Cardiac muscle cell (in vitro differentiated cells and primary cell): Measurements from ENCODE around the gene SOCS1. TPM values are rescaled to one million over a fixed set of nuclear protein-coding genes. Genes with fewer than 3 reads are reported as not detected.

ENCODE experiments used
- polyA plus RNA-seq: library from polyadenylated mRNA; unstranded; fragments of >200 nt; fragmentation: Nextera tagmentation; extraction: Ambion mirVana; gene quantifications from 2 replicates; pipeline ENCODE4 v1.2.1, GENCODE V29; 2016
- total RNA-seq: library from RNA; depleted of rRNA; stranded (reverse); fragments of >200 nt; gene quantifications from 2 replicates; pipeline ENCODE4 v1.2.3, GENCODE V29; 2016

Gene SOCS1
- total and polyA plus RNA-seq, 2 experiments from 2014 or later: 3.6 to 11.0 TPM

Other genes with a start within 250 kb of the SOCS1 start
- gene TNP2, start 13.1 kb upstream of the SOCS1 start, total RNA-seq: not detected in 2 replicates
- not detected in 2 replicates for gene TNP2, start 13.1 kb upstream of the SOCS1 start, polyA plus RNA-seq
- not detected in 2 replicates for gene PRM3, start 17.4 kb upstream of the SOCS1 start, total RNA-seq
- gene PRM3, start 17.4 kb upstream of the SOCS1 start, polyA plus RNA-seq: not detected in 2 replicates
- gene PRM2, start 20.3 kb upstream of the SOCS1 start, total RNA-seq: 0.42 TPM in 1 of 2 replicates, not detected in the other
- not detected in 2 replicates for gene PRM2, start 20.3 kb upstream of the SOCS1 start, polyA plus RNA-seq
- gene PRM1, start 25.1 kb upstream of the SOCS1 start, total RNA-seq: not detected in 2 replicates
- not detected in 2 replicates for gene PRM1, start 25.1 kb upstream of the SOCS1 start, polyA plus RNA-seq
- 15.7 and 21.0 TPM in 2 replicates for gene RMI2, start 89.3 kb upstream of the SOCS1 start, total RNA-seq
- gene RMI2, start 89.3 kb upstream of the SOCS1 start, polyA plus RNA-seq: 39.8 and 45.3 TPM in 2 replicates